IMR-90 (cell line): ENCODE results near the gene TMEM131L. TPM values are rescaled to one million over a fixed set of nuclear protein-coding genes. Genes with fewer than 3 reads are reported as not detected.

Experiments
- ATAC-seq: fragments of 200-7000 bp; cut with Tn5 transposase; 2 replicates; pipeline ENCODE4 v1.9.1; 2020; ENCODE audit warnings: low read depth, mild to moderate bottlenecking, moderate library complexity
- BruUV-seq: library from RNA; stranded (reverse); fragments of 400-500 nt; replicated peaks from 2 replicates; lab custom pipeline; 2021; lab: Mats Ljungman, UMichigan
- CTCF ChIA-PET: fragments of 300-600 bp; formaldehyde crosslinking; extraction: SDS; loops from one replicate; lab custom pipeline; 2021; ENCODE audit warnings: antibody characterized with exemption; lab: Yijun Ruan, JAX
- POLR2A ChIA-PET: fragments of 300-600 bp; sonication (Branson Sonifier 250); formaldehyde crosslinking; loops from one replicate; lab custom pipeline; 2022; ENCODE audit warnings: antibody characterized with exemption; ENCODE audit not compliant: unreplicated experiment; lab: Charles Lee
- DNase-seq: peaks from one replicate; pipeline ENCODE4 v3.0.0; 2013
- H2AFZ ChIP-seq: replicated peaks from 2 replicates; pipeline ENCODE3; 2013; ENCODE audit warnings: low read length, mild to moderate bottlenecking; ENCODE audit not compliant: poor library complexity
- H2AK5ac ChIP-seq: 2 replicates; pipeline ENCODE4 v1.6.1; 2013; ENCODE audit warnings: low read depth, low read length, inconsistent platforms
- H2AK9ac ChIP-seq: replicated peaks from 2 replicates; pipeline ENCODE3; 2013; ENCODE audit warnings: mild to moderate bottlenecking, low read depth, low read length, moderate library complexity; ENCODE audit not compliant: poor library complexity
- H2BK120ac ChIP-seq: 2 replicates; pipeline ENCODE4 v1.6.1; 2013; ENCODE audit warnings: low read depth, low read length, inconsistent platforms
- H2BK15ac ChIP-seq: 3 replicates; pipeline ENCODE4 v1.6.1; 2013; ENCODE audit warnings: low read depth, low read length, inconsistent platforms
- H2BK20ac ChIP-seq: 2 replicates; pipeline ENCODE4 v1.6.1; 2013; ENCODE audit warnings: low read depth, mild to moderate bottlenecking, inconsistent platforms, low read length, moderate library complexity
- H2BK5ac ChIP-seq: 2 replicates; pipeline ENCODE4 v1.6.1; 2013; ENCODE audit warnings: mild to moderate bottlenecking, low read depth, low read length, inconsistent platforms; ENCODE audit not compliant: poor library complexity, severe bottlenecking
- H3K14ac ChIP-seq: replicated peaks from 2 replicates; pipeline ENCODE4 v1.6.1; 2013; ENCODE audit warnings: low read depth, low read length, inconsistent platforms
- H3K18ac ChIP-seq: 2 replicates; pipeline ENCODE4 v1.6.1; 2013; ENCODE audit warnings: low read depth, low read length, control low read depth
- H3K23ac ChIP-seq: 2 replicates; pipeline ENCODE4 v1.6.1; 2013; ENCODE audit warnings: low read depth, low read length, inconsistent platforms
- H3K27ac ChIP-seq: 2 replicates; pipeline ENCODE4 v1.5.1; 2013; ENCODE audit warnings: mild to moderate bottlenecking, control low read depth, low read length; ENCODE audit not compliant: insufficient read depth
- H3K27me3 ChIP-seq: 2 replicates; pipeline ENCODE4 v1.6.1; 2013; ENCODE audit warnings: low read length; ENCODE audit not compliant: control insufficient read depth, insufficient read depth
- H3K36me3 ChIP-seq: 2 replicates; pipeline ENCODE4 v1.6.1; 2013; ENCODE audit warnings: low read length, mixed read lengths; ENCODE audit not compliant: control insufficient read depth, insufficient read depth
- H3K4ac ChIP-seq: 2 replicates; pipeline ENCODE4 v1.6.1; 2013; ENCODE audit warnings: low read depth, low read length, inconsistent platforms
- H3K4me1 ChIP-seq: 2 replicates; pipeline ENCODE4 v1.6.1; 2013; ENCODE audit warnings: low read length, mixed read lengths; ENCODE audit not compliant: control insufficient read depth, insufficient read depth
- H3K4me2 ChIP-seq: 2 replicates; pipeline ENCODE4 v1.6.1; 2013; ENCODE audit warnings: low read depth, mild to moderate bottlenecking, control low read depth, low read length, moderate library complexity
- H3K4me3 ChIP-seq: 2 replicates; pipeline ENCODE4 v1.5.1; 2013; ENCODE audit warnings: low read depth, mild to moderate bottlenecking, control low read depth, low read length, moderate library complexity; ENCODE audit not compliant: insufficient read depth
- H3K56ac ChIP-seq: 2 replicates; pipeline ENCODE4 v1.6.1; 2013; ENCODE audit warnings: low read length, inconsistent platforms; ENCODE audit not compliant: insufficient read depth; ENCODE audit errors: extremely low read depth
- H3K79me1 ChIP-seq, 2 experiments: 2 replicates each; pipeline ENCODE4 v1.6.1; 2013; ENCODE audit warnings: low read length in 2 of 2, inconsistent platforms in 1 of 2, low read depth in 1 of 2
- H3K9ac ChIP-seq: 2 replicates; pipeline ENCODE4 v1.6.1; 2013; ENCODE audit warnings: low read depth, low read length, control low read depth
- H3K9me1 ChIP-seq: 2 replicates; pipeline ENCODE4 v1.6.1; 2013; ENCODE audit warnings: low read length, inconsistent platforms; ENCODE audit not compliant: insufficient read depth
- H3K9me3 ChIP-seq: 2 replicates; pipeline ENCODE4 v1.6.1; 2013; ENCODE audit warnings: low read length; ENCODE audit not compliant: control insufficient read depth, insufficient read depth
- H4K20me1 ChIP-seq: 2 replicates; pipeline ENCODE4 v1.6.1; 2013; ENCODE audit warnings: low read length, inconsistent platforms; ENCODE audit not compliant: insufficient read depth
- H4K5ac ChIP-seq: 2 replicates; pipeline ENCODE4 v1.6.1; 2013; ENCODE audit warnings: mild to moderate bottlenecking, low read depth, low read length, control low read depth
- H4K8ac ChIP-seq, 2 experiments: 2 replicates each; pipeline ENCODE4 v1.6.1; 2013; ENCODE audit warnings: low read depth in 2 of 2, low read length in 2 of 2, control low read depth in 1 of 2, inconsistent platforms in 1 of 2
- H4K91ac ChIP-seq: 2 replicates; pipeline ENCODE4 v1.6.1; 2013; ENCODE audit warnings: low read depth, low read length, inconsistent platforms; ENCODE audit not compliant: insufficient read depth
- BHLHE40 ChIP-seq: fragments of 150-350 bp; IDR thresholded peaks from 2 replicates; pipeline ENCODE4 v1.6.1; 2016; ENCODE audit warnings: mild to moderate bottlenecking, low read depth, low read length
- CEBPB ChIP-seq: IDR thresholded peaks from 2 replicates; pipeline ENCODE4 v1.6.1; 2012; ENCODE audit warnings: low read depth, low read length, improper control_type of control experiment
- CHD1 ChIP-seq: IDR thresholded peaks from 2 replicates; pipeline ENCODE4 v1.6.1; 2012; ENCODE audit warnings: low read depth, low read length, improper control_type of control experiment
- FOS ChIP-seq: fragments of 150-350 bp; IDR thresholded peaks from 2 replicates; pipeline ENCODE4 v1.6.1; 2016; ENCODE audit warnings: low read depth, low read length
- MAFK ChIP-seq: IDR thresholded peaks from 2 replicates; pipeline ENCODE4 v1.6.1; 2012; ENCODE audit warnings: low read depth, low read length, improper control_type of control experiment
- MAZ ChIP-seq: IDR thresholded peaks from 2 replicates; pipeline ENCODE4 v1.6.1; 2012; ENCODE audit warnings: low read depth, mild to moderate bottlenecking, low read length, improper control_type of control experiment, moderate library complexity, borderline replicate concordance
- MXI1 ChIP-seq: IDR thresholded peaks from 2 replicates; pipeline ENCODE4 v1.6.1; 2012; ENCODE audit warnings: low read depth, mild to moderate bottlenecking, low read length, moderate library complexity, borderline replicate concordance
- NFE2L2 ChIP-seq: fragments of 150-350 bp; IDR thresholded peaks from 2 replicates; pipeline ENCODE4 v1.6.1; 2016; ENCODE audit warnings: low read depth, mild to moderate bottlenecking, low read length
- POLR2A ChIP-seq: IDR thresholded peaks from 2 replicates; pipeline ENCODE4 v1.6.1; 2012; ENCODE audit warnings: mild to moderate bottlenecking, low read depth, low read length
- RAD21 ChIP-seq: IDR thresholded peaks from 2 replicates; pipeline ENCODE4 v1.6.1; 2012; ENCODE audit warnings: low read length, improper control_type of control experiment
- RCOR1 ChIP-seq: IDR thresholded peaks from 2 replicates; pipeline ENCODE4 v1.6.1; 2012; ENCODE audit warnings: mild to moderate bottlenecking, low read length, improper control_type of control experiment; ENCODE audit not compliant: insufficient replicate concordance
- RFX5 ChIP-seq: IDR thresholded peaks from 2 replicates; pipeline ENCODE4 v1.8.0; 2012; ENCODE audit warnings: low read depth, mild to moderate bottlenecking, low read length, moderate library complexity
- SMC3 ChIP-seq: fragments of 150-350 bp; IDR thresholded peaks from 2 replicates; pipeline ENCODE4 v1.6.1; 2016; ENCODE audit warnings: low read depth, mild to moderate bottlenecking, antibody characterized with exemption, low read length, moderate library complexity
- WGBS, 2 experiments: methylation state at CpG; one replicate each; pipeline versions ENCODE4 v1.1.5 to v1.1.7; 2013; ENCODE audit warnings: missing lambda C conversion rate in 2 of 2; ENCODE audit not compliant: insufficient read length in 1 of 2; ENCODE audit errors: extremely low coverage in 2 of 2; 5-methylcytosine and 5-hydroxymethylcytosine counted together
- dilution Hi-C: fragments of 300-500 bp; cut with HindIII; formaldehyde crosslinking; loops from one replicate; pipeline ENCODE4 v1.14.3; 2018; ENCODE audit warnings: low sequenced_read_pairs; ENCODE audit not compliant: unreplicated experiment
- in situ Hi-C: fragments of 300-500 bp; cut with MboI; formaldehyde crosslinking; loops from 3 replicates; pipeline ENCODE4 v1.14.3; 2019; ENCODE audit warnings: low sequenced_read_pairs, inconsistent platforms, mixed read lengths
- intact Hi-C: fragments of 100-400 bp; cut with micrococcal nuclease; formaldehyde crosslinking; loops from 2 replicates; pipeline ENCODE4 v1.10.0; 2022
- polyA plus RNA-seq, 3 experiments: library from polyadenylated mRNA; depleted of rRNA; stranded (reverse); fragments of >200 nt; gene quantifications; 2 replicates each; pipeline ENCODE4 v1.2.3, GENCODE V29; 2012; ENCODE audit warnings: low replicate concordance in 1 of 3
- total RNA-seq: library from RNA; depleted of rRNA; stranded (reverse); fragments of >200 nt; gene quantifications from 2 replicates; pipeline ENCODE4 v1.2.3, GENCODE V29; 2012
- TF ChIP-seq, protein P1 (sequence below): fragments of 150-350 bp; IDR thresholded peaks from 2 replicates; pipeline ENCODE4 v1.6.1; 2017; ENCODE audit warnings: mild to moderate bottlenecking, antibody characterized with exemption, low read length, low read depth
- TF ChIP-seq, protein P2 (sequence below): conservative IDR thresholded peaks from 2 replicates; pipeline ENCODE4 v1.5.1; 2012; ENCODE audit warnings: mild to moderate bottlenecking, low read depth, low read length, improper control_type of control experiment
- TF ChIP-seq, protein P3 (sequence below): fragments of 150-350 bp; IDR thresholded peaks from 2 replicates; pipeline ENCODE4 v1.6.1; 2016; ENCODE audit warnings: low read depth, mild to moderate bottlenecking, low read length, moderate library complexity, borderline replicate concordance

The TMEM131L gene
- total and polyA plus RNA-seq, 2 of the 4 experiments (the other 2 are of a cell fraction), result 8.4 to 23.8 TPM

DNA sequence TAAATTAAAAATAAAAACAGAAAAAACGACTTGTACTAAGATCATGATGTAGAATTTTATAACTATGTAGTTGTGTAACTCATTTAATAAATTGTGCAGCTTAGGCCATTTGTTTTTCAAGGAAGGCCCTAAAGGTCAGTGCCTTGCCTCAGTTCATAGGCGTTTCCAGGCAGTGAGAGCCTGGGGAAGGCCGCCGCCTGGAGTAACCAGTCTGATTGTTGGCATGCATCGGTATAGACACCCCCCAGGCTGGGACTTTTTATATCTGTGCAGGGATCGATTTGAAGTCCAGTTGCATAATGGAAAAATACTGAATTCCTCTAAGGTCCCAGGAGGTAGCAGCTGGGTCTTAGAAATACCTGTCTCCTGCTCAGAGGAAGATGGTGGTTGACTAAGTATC, 77.2 kb downstream of the TMEM131L start:
- Histone ChIP-seq H2AK9ac (no peak overlapping the region), H3K4ac (no peak overlapping the region), H4K91ac (no peak overlapping the region), H4K20me1 (peaks cover 8% of the 10 kb centered on the region; the same call in 1 of the 2 replicates), H3K4me3 (no peak overlapping the region), H3K36me3 (no peaks in the 10 kb centered on the region), H3K9me1 (peaks cover 11% of the 10 kb centered on the region), H3K27ac (no peak overlapping the region), H3K9ac (no peak overlapping the region), H3K4me1 (peaks cover 6% of the 10 kb centered on the region), H3K27me3 (no peaks in the 10 kb centered on the region), H4K8ac (no peak overlapping the region), H2BK20ac (no peak overlapping the region), H3K79me1 (peaks cover 19 to 22% of the 10 kb centered on the region in 2 experiments; a peak in 2 of 4 replicates), H3K9me3 (no peaks in the 10 kb centered on the region), H3K4me2 (no peak overlapping the region), H2BK5ac (no peak overlapping the region), H2BK120ac (no peak overlapping the region), H3K56ac (no peak overlapping the region), H2AK5ac (no peak overlapping the region), H2AFZ (no peak overlapping the region), H3K18ac (no peak overlapping the region), H3K23ac (no peak overlapping the region), H4K5ac (no peak overlapping the region), H3K14ac (no peak overlapping the region), H2BK15ac (no peak overlapping the region)
- intact Hi-C loops, result no loop called here
- no TSS peak for BruUV-seq
- 100% methylated on average over 5 of the region's 6 CpGs; no CpG with 5 or more reads in 1 of the 2 experiments for WGBS, 2 experiments
- ChIA-PET POLR2A (no interaction called here), CTCF (no interaction called here)
- no peak for TF ChIP-seq RFX5
- TF ChIP-seq MAZ, result no peak
- TF ChIP-seq, protein P1, sequence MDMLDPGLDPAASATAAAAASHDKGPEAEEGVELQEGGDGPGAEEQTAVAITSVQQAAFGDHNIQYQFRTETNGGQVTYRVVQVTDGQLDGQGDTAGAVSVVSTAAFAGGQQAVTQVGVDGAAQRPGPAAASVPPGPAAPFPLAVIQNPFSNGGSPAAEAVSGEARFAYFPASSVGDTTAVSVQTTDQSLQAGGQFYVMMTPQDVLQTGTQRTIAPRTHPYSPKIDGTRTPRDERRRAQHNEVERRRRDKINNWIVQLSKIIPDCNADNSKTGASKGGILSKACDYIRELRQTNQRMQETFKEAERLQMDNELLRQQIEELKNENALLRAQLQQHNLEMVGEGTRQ, result no peak
- TF ChIP-seq BHLHE40, result no peak
- no peak for TF ChIP-seq RAD21
- no peak for TF ChIP-seq CHD1
- TF ChIP-seq RCOR1, result no peak
- TF ChIP-seq, protein P2, sequence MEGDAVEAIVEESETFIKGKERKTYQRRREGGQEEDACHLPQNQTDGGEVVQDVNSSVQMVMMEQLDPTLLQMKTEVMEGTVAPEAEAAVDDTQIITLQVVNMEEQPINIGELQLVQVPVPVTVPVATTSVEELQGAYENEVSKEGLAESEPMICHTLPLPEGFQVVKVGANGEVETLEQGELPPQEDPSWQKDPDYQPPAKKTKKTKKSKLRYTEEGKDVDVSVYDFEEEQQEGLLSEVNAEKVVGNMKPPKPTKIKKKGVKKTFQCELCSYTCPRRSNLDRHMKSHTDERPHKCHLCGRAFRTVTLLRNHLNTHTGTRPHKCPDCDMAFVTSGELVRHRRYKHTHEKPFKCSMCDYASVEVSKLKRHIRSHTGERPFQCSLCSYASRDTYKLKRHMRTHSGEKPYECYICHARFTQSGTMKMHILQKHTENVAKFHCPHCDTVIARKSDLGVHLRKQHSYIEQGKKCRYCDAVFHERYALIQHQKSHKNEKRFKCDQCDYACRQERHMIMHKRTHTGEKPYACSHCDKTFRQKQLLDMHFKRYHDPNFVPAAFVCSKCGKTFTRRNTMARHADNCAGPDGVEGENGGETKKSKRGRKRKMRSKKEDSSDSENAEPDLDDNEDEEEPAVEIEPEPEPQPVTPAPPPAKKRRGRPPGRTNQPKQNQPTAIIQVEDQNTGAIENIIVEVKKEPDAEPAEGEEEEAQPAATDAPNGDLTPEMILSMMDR, result no peak
- TF ChIP-seq CEBPB, result no peak
- no peak for TF ChIP-seq FOS
- no peak for TF ChIP-seq NFE2L2
- no peak for TF ChIP-seq MXI1
- no peak for TF ChIP-seq MAFK
- TF ChIP-seq, protein P3, sequence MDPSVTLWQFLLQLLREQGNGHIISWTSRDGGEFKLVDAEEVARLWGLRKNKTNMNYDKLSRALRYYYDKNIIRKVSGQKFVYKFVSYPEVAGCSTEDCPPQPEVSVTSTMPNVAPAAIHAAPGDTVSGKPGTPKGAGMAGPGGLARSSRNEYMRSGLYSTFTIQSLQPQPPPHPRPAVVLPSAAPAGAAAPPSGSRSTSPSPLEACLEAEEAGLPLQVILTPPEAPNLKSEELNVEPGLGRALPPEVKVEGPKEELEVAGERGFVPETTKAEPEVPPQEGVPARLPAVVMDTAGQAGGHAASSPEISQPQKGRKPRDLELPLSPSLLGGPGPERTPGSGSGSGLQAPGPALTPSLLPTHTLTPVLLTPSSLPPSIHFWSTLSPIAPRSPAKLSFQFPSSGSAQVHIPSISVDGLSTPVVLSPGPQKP, result no peak
- no peak for TF ChIP-seq POLR2A
- TF ChIP-seq SMC3, result no peak
- in situ Hi-C loops, result no loop called here
- ATAC-seq (no peak), DNase-seq (no peak)
- dilution Hi-C loops, result no loop called here
